Upper lobe of right lung (tissue), 1 donor: ENCODE data around the gene MAP1LC3B. TPM values are rescaled to one million over a fixed set of nuclear protein-coding genes. Genes with fewer than 3 reads are reported as not detected.

Source experiments
- ATAC-seq: fragments of 200-7000 bp; cut with Tn5 transposase; one replicate; pipeline ENCODE4 v1.9.1; 2020; ENCODE audit warnings: mild to moderate bottlenecking, moderate library complexity
- DNase-seq: peaks from one replicate; pipeline ENCODE4 v3.0.0-alpha.2; 2020
- H3K27ac ChIP-seq: fragments of 200-600 bp; one replicate; pipeline ENCODE4 v1.8.0; 2022
- H3K27me3 ChIP-seq: fragments of 200-600 bp; one replicate; pipeline ENCODE4 v1.8.0; 2022; ENCODE audit warnings: mild to moderate bottlenecking
- H3K36me3 ChIP-seq: fragments of 200-600 bp; one replicate; pipeline ENCODE4 v1.8.0; 2022
- H3K4me1 ChIP-seq: fragments of 200-600 bp; one replicate; pipeline ENCODE4 v1.8.0; 2022
- H3K4me3 ChIP-seq: fragments of 200-600 bp; one replicate; pipeline ENCODE4 v1.8.0; 2022; ENCODE audit warnings: mild to moderate bottlenecking
- H3K9me3 ChIP-seq: fragments of 200-600 bp; one replicate; pipeline ENCODE4 v1.8.0; 2022
- CTCF ChIP-seq: fragments of 200-600 bp; IDR thresholded peaks from one replicate; pipeline ENCODE4 v1.8.0; 2022; ENCODE audit warnings: antibody characterized with exemption
- intact Hi-C: fragments of 100-400 bp; cut with DNase I; formaldehyde crosslinking; loops from one replicate; pipeline ENCODE4 v1.11.0; 2022
- total RNA-seq: library from RNA; stranded (reverse); fragmentation: NEBNext Ultra II Directional; extraction: Animal tissue kit (Norgen Biotek cat#: 25700); gene quantifications from one replicate; pipeline ENCODE4 v1.2.1, GENCODE V29; 2021
- donor health status: DM: no; HTN: yes; CAD: no; lungs with severe emphysema.

MAP1LC3B gene
- total RNA-seq, 1 donor from 2014 or later, result 70.4 TPM

GRCh38 chr16:87368029-87368770 lies 23.9 kb upstream of the MAP1LC3B start:
- Histone ChIP-seq H3K4me1 (peaks cover 22% of the 10 kb centered on the region), H3K36me3 (no peaks in the 10 kb centered on the region), H3K27ac (no peak overlapping the region), H3K9me3 (no peaks in the 10 kb centered on the region), H3K27me3 (no peaks in the 10 kb centered on the region), H3K4me3 (no peak overlapping the region)
- DNase-seq (no peak), ATAC-seq (peak; percentile 13)
- intact Hi-C loops, result no loop called here
- no peak for TF ChIP-seq CTCF

GRCh38 chr16:87369117-87369765 lies 22.9 kb upstream of the MAP1LC3B start:
- no peak overlapping the region for H3K27ac ChIP-seq
- DNase-seq (no peak), ATAC-seq (no peak)
- no peak for TF ChIP-seq CTCF
- H3K4me3 ChIP-seq, result no peak overlapping the region
- H3K9me3 ChIP-seq, result no peaks in the 10 kb centered on the region
- H3K27me3 ChIP-seq, result no peaks in the 10 kb centered on the region
- intact Hi-C loops, result no loop called here
- H3K4me1 ChIP-seq, result peaks cover 14% of the 10 kb centered on the region
- no peaks in the 10 kb centered on the region for H3K36me3 ChIP-seq

- Histone ChIP-seq H3K36me3 (no peaks in the 10 kb centered on the region), H3K4me1 (peaks cover 9% of the 10 kb centered on the region), H3K4me3 (no peak overlapping the region), H3K27me3 (no peaks in the 10 kb centered on the region), H3K9me3 (no peaks in the 10 kb centered on the region), H3K27ac (no peak overlapping the region)
- DNase-seq, result no peak
- ATAC-seq, result peak; percentile 44
- intact Hi-C loops, result no loop called here
- TF ChIP-seq CTCF, result no peak
These were observed 22.1 kb upstream of the MAP1LC3B start for GRCh38 chr16:87369796-87370719.

- no peak overlapping the region for H3K4me3 ChIP-seq
- H3K36me3 ChIP-seq, result no peaks in the 10 kb centered on the region
- no peak overlapping the region for H3K27ac ChIP-seq
- no peak for TF ChIP-seq CTCF
- H3K9me3 ChIP-seq, result no peaks in the 10 kb centered on the region
- DNase-seq (no peak), ATAC-seq (no peak)
- peaks cover 11% of the 10 kb centered on the region for H3K4me1 ChIP-seq
- intact Hi-C loops, result no loop called here
- H3K27me3 ChIP-seq, result no peaks in the 10 kb centered on the region
These were observed 20.8 kb upstream of the MAP1LC3B start for GRCh38 chr16:87371261-87371866.

GRCh38 chr16:87372305-87372704 lies 19.8 kb upstream of the MAP1LC3B start:
- Histone ChIP-seq H3K36me3 (no peaks in the 10 kb centered on the region), H3K27ac (no peak overlapping the region), H3K9me3 (no peaks in the 10 kb centered on the region), H3K27me3 (no peaks in the 10 kb centered on the region), H3K4me3 (no peak overlapping the region), H3K4me1 (peaks cover 11% of the 10 kb centered on the region)
- intact Hi-C loops, result no loop called here
- ATAC-seq (no peak), DNase-seq (no peak)
- TF ChIP-seq CTCF, result no peak
